Caco-2 (cell line): ENCODE results near the gene RAP1GAP2. TPM values are rescaled to one million over a fixed set of nuclear protein-coding genes. Genes with fewer than 3 reads are reported as not detected.

Source experiments
- BruUV-seq: library from RNA; stranded (reverse); fragments of 400-500 nt; replicated peaks from 2 replicates; lab custom pipeline; 2021; lab: Mats Ljungman, UMichigan
- CTCF ChIA-PET: fragments of 300-600 bp; sonication (Branson Sonifier 250); formaldehyde crosslinking; loops from one replicate; lab custom pipeline; 2022; ENCODE audit warnings: antibody characterized with exemption; lab: Charles Lee
- POLR2A ChIA-PET: fragments of 300-600 bp; sonication (Branson Sonifier 250); formaldehyde crosslinking; loops from one replicate; lab custom pipeline; 2022; ENCODE audit warnings: antibody characterized with exemption; lab: Charles Lee
- DNase-seq, 2 experiments: peaks; one replicate each; pipeline versions ENCODE4 v3.0.0 to v3.0.0-alpha.2; 2020 to 2022
- H3K27me3 ChIP-seq: replicated peaks from 2 replicates; pipeline ENCODE4 v1.6.0; 2011; ENCODE audit warnings: low read length; ENCODE audit not compliant: control insufficient read depth, insufficient read depth
- H3K36me3 ChIP-seq: 2 replicates; pipeline ENCODE4 v1.5.1; 2011; ENCODE audit warnings: low read length; ENCODE audit not compliant: control insufficient read depth, insufficient read depth
- H3K4me1 ChIP-seq: fragments of 250-450 bp; sonication (Bioruptor Pico); 2 replicates; pipeline ENCODE4 v1.5.1; 2020; ENCODE audit warnings: mild to moderate bottlenecking
- H3K4me3 ChIP-seq: 2 replicates; pipeline ENCODE4 v1.5.1; 2011; ENCODE audit warnings: low read depth, mild to moderate bottlenecking, control low read depth, low read length
- H3K9me3 ChIP-seq: fragments of 250-450 bp; sonication (Bioruptor Pico); 2 replicates; pipeline ENCODE4 v1.5.1; 2020; ENCODE audit warnings: mild to moderate bottlenecking, moderate library complexity
- H3K27ac Mint-ChIP-seq: one replicate; pipeline ENCODE4 v1.8.0; 2022; ENCODE audit warnings: mixed read lengths; ENCODE audit not compliant: unreplicated experiment
- H3K27me3 Mint-ChIP-seq: one replicate; pipeline ENCODE4 v1.8.0; 2022; ENCODE audit warnings: mixed read lengths; ENCODE audit not compliant: insufficient read depth, unreplicated experiment
- H3K36me3 Mint-ChIP-seq: one replicate; pipeline ENCODE4 v1.8.0; 2022; ENCODE audit warnings: mild to moderate bottlenecking, mixed read lengths; ENCODE audit not compliant: insufficient read depth, unreplicated experiment
- H3K4me1 Mint-ChIP-seq: one replicate; pipeline ENCODE4 v1.8.0; 2022; ENCODE audit warnings: low read depth, mixed read lengths; ENCODE audit not compliant: unreplicated experiment
- H3K4me3 Mint-ChIP-seq: one replicate; pipeline ENCODE4 v1.8.0; 2022; ENCODE audit warnings: mild to moderate bottlenecking, moderate library complexity, mixed read lengths; ENCODE audit not compliant: unreplicated experiment
- H3K9me3 Mint-ChIP-seq: one replicate; pipeline ENCODE4 v1.8.0; 2022; ENCODE audit warnings: mixed read lengths; ENCODE audit not compliant: unreplicated experiment
- CTCF ChIP-seq, 2 experiments: fragments of 200-600 bp in 1 of 2; IDR thresholded peaks; 1 replicate in 1 of 2; 2 replicates in 1 of 2; pipeline versions ENCODE4 v1.5.1 to v1.8.0; 2011 to 2022; ENCODE audit warnings: antibody characterized with exemption in 1 of 2, control low read depth in 1 of 2, inconsistent platforms in 1 of 2, low read depth in 1 of 2, low read length in 1 of 2, mild to moderate bottlenecking in 1 of 2, moderate library complexity in 1 of 2; ENCODE audit not compliant: insufficient read depth in 1 of 2, severe bottlenecking in 1 of 2, unreplicated experiment in 1 of 2
- intact Hi-C: fragments of 100-400 bp; cut with micrococcal nuclease; formaldehyde crosslinking; loops from one replicate; pipeline ENCODE4 v1.10.0; 2022; ENCODE audit not compliant: unreplicated experiment
- total RNA-seq: library from RNA; stranded (reverse); gene quantifications from 2 replicates; pipeline ENCODE4 v1.2.3, GENCODE V29; 2022

Gene RAP1GAP2
- total RNA-seq, 1 experiment from 2014 or later = 45.3 TPM

- Histone ChIP-seq H3K4me3 (no peak overlapping the region), H3K4me1 (peaks cover 6% of the 10 kb centered on the region), H3K9me3 (no peaks in the 10 kb centered on the region), H3K27me3 (no peaks in the 10 kb centered on the region), H3K36me3 (no peaks in the 10 kb centered on the region)
- CTCF ChIA-PET = interaction anchor here (0.7 kb wide), 1 partner anchor 608 kb away, joined by 7 read pairs; no protein-coding TSS in a partner anchor
- POLR2A ChIA-PET = interaction anchor here (1.0 kb wide), 1 partner anchor 11 kb away, joined by 5 read pairs; no protein-coding TSS in a partner anchor
- H3K36me3 Mint-ChIP-seq = no peaks in the 10 kb centered on the region
- intact Hi-C loops = no loop called here
- TF ChIP-seq CTCF (IDR thresholded peaks at IDR 0.05; ENCODE audit: insufficient read depth in 1 of 2, low read depth in 1 of 2, low read length in 1 of 2, severe bottlenecking in 1 of 2, unreplicated experiment in 1 of 2) = no peak
- no TSS peak for BruUV-seq
- H3K27ac Mint-ChIP-seq = no peak overlapping the region
- no peaks in the 10 kb centered on the region for H3K4me1 Mint-ChIP-seq
- peaks cover 7% of the 10 kb centered on the region for H3K27me3 Mint-ChIP-seq
- H3K9me3 Mint-ChIP-seq = no peaks in the 10 kb centered on the region
- H3K4me3 Mint-ChIP-seq = peak overlapping the region; percentile 83
- DNase-seq = no peak
These were observed 21.0 kb upstream of the RAP1GAP2 start for GRCh38 chr17:2775206-2775605.

- no TSS peak for BruUV-seq
- CTCF ChIA-PET = interaction anchor here (0.5 to 2.4 kb wide), 3 partner anchors 10 to 394 kb away, joined by 3 to 22 read pairs (median 6); no protein-coding TSS in a partner anchor
- peak overlapping the region; percentile 2 for H3K27ac Mint-ChIP-seq
- peak overlapping the region; percentile 83 for H3K4me3 Mint-ChIP-seq
- POLR2A ChIA-PET = interaction anchor here (0.6 kb wide), 1 partner anchor 431 kb away, joined by 6 read pairs; no protein-coding TSS in a partner anchor
- intact Hi-C loops = loop anchor here (1.0 kb wide), 2 partner anchors 10 to 49 kb away; no protein-coding TSS in a partner anchor
- peak; percentile 82 to 84 for DNase-seq
- H3K27me3 Mint-ChIP-seq = peaks cover 7% of the 10 kb centered on the region
- no peaks in the 10 kb centered on the region for H3K36me3 Mint-ChIP-seq
- TF ChIP-seq CTCF (IDR thresholded peaks at IDR 0.05; ENCODE audit: insufficient read depth in 1 of 2, low read depth in 1 of 2, low read length in 1 of 2, severe bottlenecking in 1 of 2, unreplicated experiment in 1 of 2) = no peak
- H3K4me1 Mint-ChIP-seq = no peaks in the 10 kb centered on the region
- Histone ChIP-seq H3K36me3 (no peaks in the 10 kb centered on the region), H3K4me3 (peak overlapping the region; percentile 59), H3K4me1 (peaks cover 6% of the 10 kb centered on the region), H3K9me3 (no peaks in the 10 kb centered on the region), H3K27me3 (no peaks in the 10 kb centered on the region)
- H3K9me3 Mint-ChIP-seq = no peaks in the 10 kb centered on the region
These were observed 19.5 kb upstream of the RAP1GAP2 start for GRCh38 chr17:2776589-2777241.

DNA sequence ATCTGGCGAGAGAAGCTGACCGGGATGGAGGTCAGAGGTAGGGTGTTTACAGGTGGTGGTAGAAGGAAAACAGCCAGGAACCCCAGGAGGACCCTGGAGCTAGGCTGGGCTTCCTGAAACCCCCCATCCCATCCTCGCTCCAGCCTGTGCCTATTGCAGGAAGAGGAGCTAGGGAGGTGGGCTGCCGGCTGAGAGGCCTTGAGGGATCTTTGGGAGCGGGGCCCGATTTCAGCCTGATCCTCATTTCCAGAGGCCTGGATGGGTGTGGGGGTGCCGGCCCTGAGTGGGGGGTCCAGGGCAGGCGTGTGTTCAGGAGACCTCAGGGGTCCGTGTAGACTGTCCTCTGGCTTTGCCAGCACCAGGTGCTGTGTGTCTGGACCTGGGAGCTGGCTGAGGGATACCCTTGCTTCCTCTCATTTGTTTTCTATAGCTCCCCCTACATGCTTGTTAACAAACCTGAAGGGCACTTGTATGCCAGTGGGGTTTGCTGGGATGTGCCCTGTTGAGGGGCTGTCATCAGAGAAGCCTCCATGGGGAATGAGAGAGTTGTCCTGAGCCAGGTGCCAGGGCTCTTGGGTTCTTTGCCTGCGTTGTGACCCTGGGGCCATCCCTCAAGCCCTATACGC, 18.9 kb upstream of the RAP1GAP2 start:
- Mint-ChIP-seq H3K9me3 (no peaks in the 10 kb centered on the region), H3K36me3 (no peaks in the 10 kb centered on the region), H3K4me1 (no peaks in the 10 kb centered on the region), H3K27ac (peak overlapping the region; percentile 2), H3K27me3 (peaks cover 7% of the 10 kb centered on the region), H3K4me3 (peak overlapping the region; percentile 83)
- Histone ChIP-seq H3K9me3 (no peaks in the 10 kb centered on the region), H3K27me3 (no peaks in the 10 kb centered on the region), H3K4me1 (peaks cover 6% of the 10 kb centered on the region), H3K4me3 (peak overlapping the region; percentile 59), H3K36me3 (no peaks in the 10 kb centered on the region)
- DNase-seq = no peak
- no peak for TF ChIP-seq CTCF (IDR thresholded peaks at IDR 0.05; ENCODE audit: insufficient read depth in 1 of 2, low read depth in 1 of 2, low read length in 1 of 2, severe bottlenecking in 1 of 2, unreplicated experiment in 1 of 2)
- CTCF ChIA-PET = interaction anchor here (0.6 to 2.4 kb wide), 3 partner anchors 9 to 395 kb away, joined by 3 to 22 read pairs (median 3); no protein-coding TSS in a partner anchor
- intact Hi-C loops = loop anchor here (1.0 kb wide), 2 partner anchors 9 to 48 kb away; no protein-coding TSS in a partner anchor
- POLR2A ChIA-PET = interaction anchor here (0.6 kb wide), 1 partner anchor 431 kb away, joined by 6 read pairs; no protein-coding TSS in a partner anchor
- BruUV-seq = no TSS peak
